Tibial nerve (tissue), 4 donors: ENCODE measurements around the gene PIP5K1B.

Experiments
- EP300 ChIP-seq, 2 donors: sonication (generic); formaldehyde crosslinking; IDR thresholded peaks; one replicate each; pipeline ENCODE4 v1.6.1; 2017; ENCODE audit warnings: antibody characterized with exemption in 2 of 2, mild to moderate bottlenecking in 1 of 2
- POLR2A ChIP-seq, 2 donors: fragments of 450-650 bp; IDR thresholded peaks; one replicate each; pipeline ENCODE4 v1.6.1; 2017; ENCODE audit warnings: antibody characterized with exemption in 2 of 2, mild to moderate bottlenecking in 2 of 2, moderate library complexity in 2 of 2
- TF ChIP-seq, protein P1 (sequence below), 5 experiments: fragments of 200-600 bp in 3 of 5; fragments of 450-650 bp in 2 of 5; sonication (generic) in 3 of 5; IDR thresholded peaks; one replicate each; pipeline ENCODE4 v1.5.1; 2016 to 2019; ENCODE audit warnings: antibody characterized with exemption in 5 of 5, mild to moderate bottlenecking in 3 of 5, moderate library complexity in 2 of 5

DNA sequence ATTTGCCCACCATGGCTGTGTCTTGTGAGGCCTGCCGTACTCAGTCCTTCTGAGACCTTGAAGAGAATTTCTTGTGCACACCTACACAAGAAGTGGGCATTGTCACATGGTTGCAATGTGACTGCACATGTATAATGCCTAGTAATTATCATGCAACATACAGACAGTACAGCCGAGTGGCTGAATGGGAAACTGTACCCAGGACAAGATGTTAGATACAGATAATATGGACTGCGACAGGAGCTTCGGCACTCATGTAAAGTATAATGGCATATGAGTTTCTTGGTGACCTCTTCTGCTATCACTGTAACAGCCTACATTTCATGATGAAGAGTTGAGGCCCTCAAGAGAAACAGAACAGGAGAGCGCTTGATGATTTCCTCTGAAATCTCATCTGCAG is 313.7 kb downstream of the PIP5K1B start:
- TF ChIP-seq POLR2A (IDR thresholded peaks at IDR 0.05): no peak
- TF ChIP-seq, protein P1, sequence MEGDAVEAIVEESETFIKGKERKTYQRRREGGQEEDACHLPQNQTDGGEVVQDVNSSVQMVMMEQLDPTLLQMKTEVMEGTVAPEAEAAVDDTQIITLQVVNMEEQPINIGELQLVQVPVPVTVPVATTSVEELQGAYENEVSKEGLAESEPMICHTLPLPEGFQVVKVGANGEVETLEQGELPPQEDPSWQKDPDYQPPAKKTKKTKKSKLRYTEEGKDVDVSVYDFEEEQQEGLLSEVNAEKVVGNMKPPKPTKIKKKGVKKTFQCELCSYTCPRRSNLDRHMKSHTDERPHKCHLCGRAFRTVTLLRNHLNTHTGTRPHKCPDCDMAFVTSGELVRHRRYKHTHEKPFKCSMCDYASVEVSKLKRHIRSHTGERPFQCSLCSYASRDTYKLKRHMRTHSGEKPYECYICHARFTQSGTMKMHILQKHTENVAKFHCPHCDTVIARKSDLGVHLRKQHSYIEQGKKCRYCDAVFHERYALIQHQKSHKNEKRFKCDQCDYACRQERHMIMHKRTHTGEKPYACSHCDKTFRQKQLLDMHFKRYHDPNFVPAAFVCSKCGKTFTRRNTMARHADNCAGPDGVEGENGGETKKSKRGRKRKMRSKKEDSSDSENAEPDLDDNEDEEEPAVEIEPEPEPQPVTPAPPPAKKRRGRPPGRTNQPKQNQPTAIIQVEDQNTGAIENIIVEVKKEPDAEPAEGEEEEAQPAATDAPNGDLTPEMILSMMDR (IDR thresholded peaks at IDR 0.05): no peak
- TF ChIP-seq EP300 (IDR thresholded peaks at IDR 0.05): no peak
